Upper lobe of left lung (tissue), 6 donors: Measurements from ENCODE around the gene CAMKK2. TPM values are rescaled to one million over a fixed set of nuclear protein-coding genes. Genes with fewer than 3 reads are reported as not detected.

ENCODE experiments used
- ATAC-seq, 2 donors: fragments of 200-7000 bp; cut with Tn5 transposase; one replicate each; pipeline ENCODE4 v1.9.1; 2022; ENCODE audit warnings: mild to moderate bottlenecking in 2 of 2, moderate library complexity in 2 of 2; ENCODE audit not compliant: low FRiP score in 2 of 2
- DNase-seq, 2 donors: peaks; one replicate each; pipeline ENCODE4 v3.0.0-alpha.2; 2019 to 2020
- H3K27ac ChIP-seq, 4 donors: fragments of 200-600 bp; sonication (generic); one replicate each; pipeline ENCODE4 v1.5.1; 2016 to 2019
- H3K27me3 ChIP-seq, 4 donors: fragments of 200-600 bp; sonication (generic); one replicate each; pipeline ENCODE4 v1.5.1; 2017 to 2019
- H3K36me3 ChIP-seq, 4 donors: fragments of 200-600 bp; sonication (generic); one replicate each; pipeline ENCODE4 v1.5.1; 2016 to 2019
- H3K4me1 ChIP-seq, 4 donors: fragments of 200-600 bp; sonication (generic); one replicate each; pipeline ENCODE4 v1.5.1; 2018 to 2019
- H3K4me3 ChIP-seq, 4 donors: fragments of 200-600 bp; sonication (generic); one replicate each; pipeline ENCODE4 v1.5.1; 2017 to 2019; ENCODE audit warnings: mild to moderate bottlenecking in 2 of 4, moderate library complexity in 1 of 4
- H3K9me3 ChIP-seq, 4 donors: fragments of 200-600 bp; sonication (generic); one replicate each; pipeline ENCODE4 v1.5.1; 2018 to 2019
- EP300 ChIP-seq, 4 donors: sonication (generic); formaldehyde crosslinking; IDR thresholded peaks; one replicate each; pipeline ENCODE4 v1.5.1; 2017; ENCODE audit warnings: antibody characterized with exemption in 4 of 4, control low read depth in 2 of 4
- POLR2A ChIP-seq, 4 donors: fragments of 450-650 bp; IDR thresholded peaks; one replicate each; pipeline ENCODE4 v1.5.1; 2016 to 2017; ENCODE audit warnings: antibody characterized with exemption in 4 of 4, mild to moderate bottlenecking in 2 of 4
- POLR2AphosphoS5 ChIP-seq, 2 donors: sonication (generic); formaldehyde crosslinking; IDR thresholded peaks; one replicate each; pipeline ENCODE4 v1.5.1; 2017; ENCODE audit warnings: antibody characterized with exemption in 2 of 2
- WGBS, 2 donors: methylation state at CpG; one replicate each; pipeline ENCODE4 v1.1.5; 2017 to 2018; 5-methylcytosine and 5-hydroxymethylcytosine counted together
- total RNA-seq, 6 donors: library from RNA; depleted of rRNA in 4 of 6; stranded (reverse); fragments of >200 nt in 4 of 6; gene quantifications; one replicate each; pipeline versions ENCODE4 v1.1.0 to v1.2.1, GENCODE V29; 2016 to 2021
- TF ChIP-seq, protein P1 (sequence below), 6 experiments: fragments of 450-650 bp in 4 of 6; fragments of 200-600 bp in 2 of 6; sonication (generic) in 2 of 6; IDR thresholded peaks; one replicate each; pipeline ENCODE4 v1.5.1; 2016 to 2019; ENCODE audit warnings: antibody characterized with exemption in 6 of 6
- donor health status: DM: no; HTN: no; CAD: no; lungs with moderate emphysema.
- donor health status: DM: no; HTN: yes; CAD: no; lungs with severe emphysema.

The CAMKK2 gene
- total RNA-seq, 6 donors from 2014 or later = 27.7 to 63.9 (median 41.7) TPM

DNA sequence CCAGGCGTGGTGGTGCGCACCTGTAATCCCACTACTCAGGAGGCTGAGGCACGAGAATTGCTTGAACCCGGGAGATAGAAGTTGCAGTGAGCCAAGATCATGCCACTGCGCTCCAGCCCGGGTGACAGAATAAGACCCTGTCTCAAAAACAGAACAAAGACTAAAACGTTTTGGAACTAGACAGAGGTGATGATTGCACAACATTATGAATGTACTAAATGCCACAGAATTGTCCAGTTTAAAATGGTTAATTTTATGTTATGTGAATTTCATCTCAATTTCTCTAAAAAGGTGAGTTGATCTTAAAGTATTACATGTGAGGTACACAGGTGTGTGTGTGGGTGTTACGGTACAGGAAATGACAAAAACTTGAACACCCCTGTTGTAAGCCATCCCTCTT is 70.1 kb downstream of the CAMKK2 start:
- Histone ChIP-seq H3K36me3 (peaks cover 3 to 48% (median 35%) of the 10 kb centered on the region in 4 donors), H3K27ac (peak overlapping the region in 3 of 4 donors; percentile 58 to 77 (median 69))
- WGBS, 2 donors = 82 to 88% methylated on average over 8 of the region's 8 CpGs

DNA sequence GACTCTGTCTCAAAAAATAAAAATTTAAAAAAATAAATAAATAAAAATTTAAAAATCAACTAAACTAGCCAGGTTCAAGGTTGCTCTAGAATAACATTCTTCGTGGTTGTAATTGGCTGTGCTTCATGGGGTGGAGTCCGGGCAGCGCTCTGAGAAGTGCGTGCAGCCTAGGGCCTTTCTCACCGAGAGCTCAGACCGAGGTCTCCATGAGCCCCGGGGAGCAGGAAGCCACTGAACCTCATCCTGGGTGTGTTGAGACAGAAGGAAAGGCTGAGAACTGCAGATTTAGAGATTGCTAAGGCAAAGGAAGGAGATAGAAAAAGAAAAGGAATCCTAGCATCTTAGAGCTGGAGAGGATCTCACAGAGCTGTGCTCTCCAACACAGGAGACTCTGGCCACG is 71.9 kb downstream of the CAMKK2 start:
- H3K36me3 ChIP-seq = peaks cover 3 to 56% (median 35%) of the 10 kb centered on the region in 4 donors
- ATAC-seq (no peak), DNase-seq (no peak)
- TF ChIP-seq POLR2AphosphoS5 (IDR thresholded peaks at IDR 0.05) (no peak), POLR2A (IDR thresholded peaks at IDR 0.05) (no peak), EP300 (IDR thresholded peaks at IDR 0.05) (no peak)
- TF ChIP-seq, protein P1, sequence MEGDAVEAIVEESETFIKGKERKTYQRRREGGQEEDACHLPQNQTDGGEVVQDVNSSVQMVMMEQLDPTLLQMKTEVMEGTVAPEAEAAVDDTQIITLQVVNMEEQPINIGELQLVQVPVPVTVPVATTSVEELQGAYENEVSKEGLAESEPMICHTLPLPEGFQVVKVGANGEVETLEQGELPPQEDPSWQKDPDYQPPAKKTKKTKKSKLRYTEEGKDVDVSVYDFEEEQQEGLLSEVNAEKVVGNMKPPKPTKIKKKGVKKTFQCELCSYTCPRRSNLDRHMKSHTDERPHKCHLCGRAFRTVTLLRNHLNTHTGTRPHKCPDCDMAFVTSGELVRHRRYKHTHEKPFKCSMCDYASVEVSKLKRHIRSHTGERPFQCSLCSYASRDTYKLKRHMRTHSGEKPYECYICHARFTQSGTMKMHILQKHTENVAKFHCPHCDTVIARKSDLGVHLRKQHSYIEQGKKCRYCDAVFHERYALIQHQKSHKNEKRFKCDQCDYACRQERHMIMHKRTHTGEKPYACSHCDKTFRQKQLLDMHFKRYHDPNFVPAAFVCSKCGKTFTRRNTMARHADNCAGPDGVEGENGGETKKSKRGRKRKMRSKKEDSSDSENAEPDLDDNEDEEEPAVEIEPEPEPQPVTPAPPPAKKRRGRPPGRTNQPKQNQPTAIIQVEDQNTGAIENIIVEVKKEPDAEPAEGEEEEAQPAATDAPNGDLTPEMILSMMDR (IDR thresholded peaks at IDR 0.05) = no peak
- peaks cover 0 to 5% (median 2%) of the 10 kb centered on the region in 4 donors for H3K4me1 ChIP-seq
- H3K27ac ChIP-seq = no peak overlapping the region
- 75 to 81% methylated on average over 8 of the region's 8 CpGs for WGBS, 2 donors
- no peak overlapping the region for H3K4me3 ChIP-seq
- H3K27me3 ChIP-seq = no peaks in the 10 kb centered on the region
- no peaks in the 10 kb centered on the region for H3K9me3 ChIP-seq

More for the DNA sequence above, 70.1 kb downstream of the CAMKK2 start:
- ATAC-seq (no peak), DNase-seq (no peak)
- H3K4me3 ChIP-seq = no peak overlapping the region
- H3K4me1 ChIP-seq = peaks cover 5 to 12% (median 8%) of the 10 kb centered on the region in 4 donors
- H3K27me3 ChIP-seq = no peaks in the 10 kb centered on the region
- TF ChIP-seq POLR2A (IDR thresholded peaks at IDR 0.05) (no peak), EP300 (IDR thresholded peaks at IDR 0.05) (no peak), POLR2AphosphoS5 (IDR thresholded peaks at IDR 0.05) (no peak)
- TF ChIP-seq, protein P1 (IDR thresholded peaks at IDR 0.05) = no peak
- H3K9me3 ChIP-seq = no peaks in the 10 kb centered on the region

DNA sequence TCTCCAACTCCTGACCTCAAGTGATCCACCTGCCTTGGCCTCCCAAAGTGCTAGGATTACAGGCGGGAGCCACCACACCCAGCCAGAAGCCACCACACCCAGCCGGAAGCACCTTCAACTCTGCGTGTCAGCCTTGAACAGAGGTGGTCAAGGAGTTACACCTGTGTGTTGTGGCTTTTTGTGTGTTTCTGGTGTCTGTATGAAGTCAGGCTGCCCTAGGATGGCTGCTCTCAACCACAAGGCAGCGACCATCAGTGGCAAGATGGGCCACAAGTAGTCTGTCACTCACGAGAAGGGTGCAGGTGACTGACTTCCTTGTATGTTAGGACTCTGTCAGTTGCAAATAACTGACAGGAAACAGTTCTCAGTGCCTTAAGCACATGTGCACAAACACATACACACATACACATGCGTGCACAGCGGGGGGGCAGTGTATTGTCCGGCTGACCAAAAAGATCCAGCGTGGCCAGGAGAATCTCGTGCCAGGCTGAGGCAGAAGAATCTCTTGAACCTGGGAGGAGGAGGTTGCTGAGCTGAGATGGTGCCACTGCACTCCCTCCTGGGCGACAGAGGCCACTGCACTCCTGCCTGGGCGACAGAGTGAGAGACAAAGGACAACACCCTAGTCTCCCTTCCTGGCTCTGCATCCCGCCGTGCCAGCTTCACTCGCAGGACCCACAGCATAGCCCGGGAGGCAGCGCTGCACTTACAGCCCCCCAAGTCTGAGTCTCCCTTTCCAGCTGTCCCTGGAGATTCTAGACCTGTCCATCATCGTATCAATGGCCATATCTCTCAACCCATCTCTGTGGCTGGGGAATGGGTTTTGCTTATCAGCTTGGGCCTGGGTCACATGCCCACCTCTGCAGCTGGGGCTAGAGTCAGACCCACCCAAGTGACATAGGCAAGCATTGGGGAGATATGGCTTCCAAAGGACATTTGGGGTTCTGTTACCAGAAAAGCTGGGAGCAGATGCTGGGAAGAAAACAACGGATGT is 72.9 kb downstream of the CAMKK2 start:
- Histone ChIP-seq H3K36me3 (peaks cover 3 to 52% (median 26%) of the 10 kb centered on the region in 4 donors), H3K27me3 (no peaks in the 10 kb centered on the region), H3K9me3 (no peaks in the 10 kb centered on the region), H3K27ac (peak overlapping the region in 1 of 4 donors; percentile 46), H3K4me3 (no peak overlapping the region), H3K4me1 (peaks cover 0 to 5% (median 2%) of the 10 kb centered on the region in 4 donors)
- WGBS, 2 donors = 68 to 87% methylated on average over 15 to 19 of the region's 19 CpGs
- no peak for ATAC-seq
- DNase-seq = no peak
- TF ChIP-seq, protein P1 (IDR thresholded peaks at IDR 0.05) = peak in 2 of 6 experiments; percentile 11 to 17
- TF ChIP-seq POLR2A (IDR thresholded peaks at IDR 0.05) (no peak), POLR2AphosphoS5 (IDR thresholded peaks at IDR 0.05) (no peak)

- no peak for ATAC-seq
- TF ChIP-seq POLR2AphosphoS5 (IDR thresholded peaks at IDR 0.05) = no peak
- no peak for TF ChIP-seq EP300 (IDR thresholded peaks at IDR 0.05)
- TF ChIP-seq POLR2A (IDR thresholded peaks at IDR 0.05) = no peak
- TF ChIP-seq, protein P1 (IDR thresholded peaks at IDR 0.05) = no peak
- H3K4me1 ChIP-seq = peaks cover 0 to 5% (median 2%) of the 10 kb centered on the region in 4 donors
- DNase-seq = no peak
- no peaks in the 10 kb centered on the region for H3K9me3 ChIP-seq
- H3K27me3 ChIP-seq = no peaks in the 10 kb centered on the region
- 85 to 86% methylated on average over 10 of the region's 10 CpGs for WGBS, 2 donors
- H3K36me3 ChIP-seq = peaks cover 3 to 58% (median 24%) of the 10 kb centered on the region in 4 donors
- no peak overlapping the region for H3K4me3 ChIP-seq
- H3K27ac ChIP-seq = peak overlapping the region in 1 of 4 donors; percentile 46
Measured at GRCh38 chr12:121222847-121223246, 73.7 kb downstream of the CAMKK2 start.
